Activated B cell treated with CpG ODN at 0.5 μM for 24 hours (primary cell): ENCODE measurements around the gene PLIN5. TPM values are rescaled to one million over a fixed set of nuclear protein-coding genes. Genes with fewer than 3 reads are reported as not detected.

Experiments
- ATAC-seq: fragments of 200-7000 bp; cut with Tn5 transposase; one replicate; pipeline ENCODE4 v1.10.0; 2021; ENCODE audit warnings: low read depth, mild to moderate bottlenecking, moderate library complexity
- CTCF ChIA-PET: fragments of 350-600 bp; sonication (Branson Sonifier 250); formaldehyde crosslinking; loops from one replicate; lab custom pipeline; 2021; ENCODE audit warnings: antibody characterized with exemption; lab: Charles Lee
- POLR2A ChIA-PET: fragments of 350-600 bp; sonication (Branson Sonifier 250); formaldehyde crosslinking; loops from one replicate; lab custom pipeline; 2021; ENCODE audit warnings: antibody characterized with exemption; lab: Charles Lee
- DNase-seq: peaks from one replicate; pipeline ENCODE4 v3.0.0; 2022
- H3K27ac Mint-ChIP-seq: one replicate; pipeline ENCODE4 v1.8.0; 2020; ENCODE audit warnings: mixed read lengths
- H3K27me3 Mint-ChIP-seq: one replicate; pipeline ENCODE4 v1.8.0; 2021; ENCODE audit warnings: mixed read lengths
- H3K36me3 Mint-ChIP-seq: one replicate; pipeline ENCODE4 v1.8.0; 2021; ENCODE audit warnings: low read depth, mixed read lengths
- H3K4me1 Mint-ChIP-seq: one replicate; pipeline ENCODE4 v1.8.0; 2021; ENCODE audit warnings: mixed read lengths
- H3K4me3 Mint-ChIP-seq: one replicate; pipeline ENCODE4 v1.8.0; 2020; ENCODE audit warnings: mild to moderate bottlenecking, mixed read lengths
- H3K9me3 Mint-ChIP-seq: one replicate; pipeline ENCODE4 v1.8.0; 2020; ENCODE audit warnings: mixed read lengths
- intact Hi-C: fragments of 100-400 bp; cut with micrococcal nuclease; formaldehyde crosslinking; loops from one replicate; pipeline ENCODE4 v1.15.1; 2024
- total RNA-seq: library from RNA; stranded (reverse); gene quantifications from 2 replicates; pipeline ENCODE4 v1.2.3, GENCODE V29; 2022
- TF ChIP-seq, protein P1 (sequence below): fragments of 200-600 bp; IDR thresholded peaks from one replicate; pipeline ENCODE4 v1.8.0; 2022; ENCODE audit warnings: antibody characterized with exemption, mild to moderate bottlenecking

PLIN5 gene
- total RNA-seq, 1 donor from 2014 or later: 0.33 TPM

DNA sequence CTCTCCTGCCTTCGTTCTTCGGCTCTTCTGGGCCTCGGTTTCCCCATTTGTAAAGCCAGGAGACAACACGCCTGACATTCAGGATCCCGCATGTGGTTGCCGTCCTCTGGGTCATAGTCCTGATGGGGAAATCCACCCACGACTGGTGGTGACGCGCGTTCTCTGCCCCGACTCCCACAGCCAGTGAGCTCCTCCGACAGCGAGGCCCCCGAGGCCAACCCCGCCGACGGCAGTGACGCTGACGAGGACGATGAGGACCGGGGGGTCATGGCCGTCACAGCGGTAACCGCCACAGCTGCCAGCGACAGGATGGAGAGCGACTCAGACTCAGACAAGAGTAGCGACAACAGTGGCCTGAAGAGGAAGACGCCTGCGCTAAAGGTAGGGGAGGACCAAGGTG is 46.5 kb downstream of the PLIN5 start:
- H3K9me3 Mint-ChIP-seq: no peaks in the 10 kb centered on the region
- TF ChIP-seq, protein P1, sequence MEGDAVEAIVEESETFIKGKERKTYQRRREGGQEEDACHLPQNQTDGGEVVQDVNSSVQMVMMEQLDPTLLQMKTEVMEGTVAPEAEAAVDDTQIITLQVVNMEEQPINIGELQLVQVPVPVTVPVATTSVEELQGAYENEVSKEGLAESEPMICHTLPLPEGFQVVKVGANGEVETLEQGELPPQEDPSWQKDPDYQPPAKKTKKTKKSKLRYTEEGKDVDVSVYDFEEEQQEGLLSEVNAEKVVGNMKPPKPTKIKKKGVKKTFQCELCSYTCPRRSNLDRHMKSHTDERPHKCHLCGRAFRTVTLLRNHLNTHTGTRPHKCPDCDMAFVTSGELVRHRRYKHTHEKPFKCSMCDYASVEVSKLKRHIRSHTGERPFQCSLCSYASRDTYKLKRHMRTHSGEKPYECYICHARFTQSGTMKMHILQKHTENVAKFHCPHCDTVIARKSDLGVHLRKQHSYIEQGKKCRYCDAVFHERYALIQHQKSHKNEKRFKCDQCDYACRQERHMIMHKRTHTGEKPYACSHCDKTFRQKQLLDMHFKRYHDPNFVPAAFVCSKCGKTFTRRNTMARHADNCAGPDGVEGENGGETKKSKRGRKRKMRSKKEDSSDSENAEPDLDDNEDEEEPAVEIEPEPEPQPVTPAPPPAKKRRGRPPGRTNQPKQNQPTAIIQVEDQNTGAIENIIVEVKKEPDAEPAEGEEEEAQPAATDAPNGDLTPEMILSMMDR: no peak
- H3K27me3 Mint-ChIP-seq: no peaks in the 10 kb centered on the region
- no peak overlapping the region for H3K4me3 Mint-ChIP-seq
- POLR2A ChIA-PET: no interaction called here
- CTCF ChIA-PET: no interaction called here
- DNase-seq (no peak), ATAC-seq (no peak)
- intact Hi-C loops: no loop called here
- H3K36me3 Mint-ChIP-seq: peaks cover 50% of the 10 kb centered on the region
- H3K27ac Mint-ChIP-seq: no peak overlapping the region
- H3K4me1 Mint-ChIP-seq: no peaks in the 10 kb centered on the region

DNA sequence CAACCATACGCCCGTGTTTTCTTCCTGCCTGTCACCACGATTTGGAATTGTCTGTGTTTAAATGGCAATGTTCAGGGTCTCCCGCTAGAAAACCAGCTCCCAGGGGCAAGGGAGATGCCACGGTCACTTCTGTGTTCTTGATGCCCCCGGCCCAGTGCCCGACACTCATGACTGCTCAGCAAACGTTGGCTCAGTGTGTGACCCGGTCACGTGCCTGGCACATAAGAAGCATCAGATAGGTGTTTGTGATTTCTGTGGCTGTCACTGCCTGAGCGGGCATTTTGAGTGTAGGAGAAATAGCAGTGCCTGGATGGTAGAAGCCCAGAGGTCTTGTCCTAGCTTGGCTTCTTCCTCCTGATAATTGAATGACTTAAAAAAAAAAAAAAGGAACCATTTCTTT is 47.5 kb downstream of the PLIN5 start:
- Mint-ChIP-seq H3K9me3 (no peaks in the 10 kb centered on the region), H3K4me3 (no peak overlapping the region), H3K36me3 (peaks cover 55% of the 10 kb centered on the region), H3K27ac (no peak overlapping the region), H3K27me3 (no peaks in the 10 kb centered on the region), H3K4me1 (no peaks in the 10 kb centered on the region)
- TF ChIP-seq, protein P1: no peak
- POLR2A ChIA-PET: no interaction called here
- DNase-seq (no peak), ATAC-seq (no peak)
- intact Hi-C loops: no loop called here
- CTCF ChIA-PET: no interaction called here

DNA sequence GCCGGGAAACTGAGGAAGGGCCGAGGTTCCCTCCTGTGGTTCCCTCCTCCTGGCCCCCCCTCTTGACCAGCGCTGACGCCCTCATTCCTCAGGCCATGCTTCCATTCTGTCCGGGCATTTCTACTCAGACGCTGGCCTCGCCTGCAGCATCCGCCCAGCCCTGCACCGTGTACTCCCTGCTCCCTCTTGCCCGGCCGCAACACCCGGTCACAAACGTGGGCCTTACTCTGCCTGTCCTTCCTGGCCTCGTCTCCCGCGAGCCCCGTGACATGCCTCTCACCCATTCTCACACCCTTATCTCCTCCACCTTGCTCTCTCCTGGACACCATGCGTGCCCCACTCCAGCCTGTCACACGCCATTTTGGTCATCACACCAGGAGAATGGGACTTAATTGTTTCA is 51.6 kb downstream of the PLIN5 start:
- ATAC-seq: no peak
- TF ChIP-seq, protein P1: no peak
- peaks cover 38% of the 10 kb centered on the region for H3K36me3 Mint-ChIP-seq
- no peak for DNase-seq
- intact Hi-C loops: no loop called here
- POLR2A ChIA-PET: no interaction called here
- CTCF ChIA-PET: no interaction called here
- no peak overlapping the region for H3K4me3 Mint-ChIP-seq
- H3K27ac Mint-ChIP-seq: no peak overlapping the region
- no peaks in the 10 kb centered on the region for H3K4me1 Mint-ChIP-seq
- H3K9me3 Mint-ChIP-seq: no peaks in the 10 kb centered on the region
- H3K27me3 Mint-ChIP-seq: no peaks in the 10 kb centered on the region

DNA sequence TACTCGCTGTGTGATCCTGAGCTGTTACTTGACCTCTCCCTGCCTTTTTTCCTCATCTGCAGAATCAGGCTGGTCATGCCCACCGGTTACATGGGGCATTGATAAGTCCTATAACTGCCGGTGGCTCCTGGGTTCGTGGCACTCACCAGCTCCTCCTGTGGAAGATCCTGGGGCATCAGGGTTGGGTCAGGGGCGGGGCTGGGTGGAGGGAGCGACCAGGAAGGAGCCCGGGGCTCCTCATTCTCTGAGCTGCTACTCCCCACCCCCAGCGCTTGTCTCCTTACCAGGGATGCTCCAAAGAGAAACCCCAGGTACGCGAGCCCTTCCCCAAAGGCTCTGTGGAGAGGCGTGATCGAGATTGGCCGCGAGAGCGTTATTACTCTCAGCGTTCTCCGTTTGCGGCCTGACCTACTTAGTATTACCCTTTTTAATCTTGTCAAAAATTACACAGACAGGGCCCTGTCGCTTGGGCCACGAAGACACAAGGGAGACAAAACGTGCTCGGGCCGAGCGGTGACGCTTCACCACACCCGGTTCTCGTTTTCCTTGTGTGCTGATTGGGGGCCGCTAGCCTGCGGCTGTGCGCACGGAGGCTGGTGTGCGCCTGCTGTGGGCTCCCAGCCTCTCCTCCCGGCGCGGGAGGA is 52.2 kb downstream of the PLIN5 start:
- H3K4me3 Mint-ChIP-seq: no peak overlapping the region
- H3K9me3 Mint-ChIP-seq: no peaks in the 10 kb centered on the region
- CTCF ChIA-PET: no interaction called here
- H3K36me3 Mint-ChIP-seq: peaks cover 35% of the 10 kb centered on the region
- no peak for DNase-seq
- POLR2A ChIA-PET: no interaction called here
- H3K27ac Mint-ChIP-seq: no peak overlapping the region
- intact Hi-C loops: no loop called here
- H3K27me3 Mint-ChIP-seq: no peaks in the 10 kb centered on the region
- no peak for ATAC-seq
- TF ChIP-seq, protein P1: no peak
- H3K4me1 Mint-ChIP-seq: no peaks in the 10 kb centered on the region

DNA sequence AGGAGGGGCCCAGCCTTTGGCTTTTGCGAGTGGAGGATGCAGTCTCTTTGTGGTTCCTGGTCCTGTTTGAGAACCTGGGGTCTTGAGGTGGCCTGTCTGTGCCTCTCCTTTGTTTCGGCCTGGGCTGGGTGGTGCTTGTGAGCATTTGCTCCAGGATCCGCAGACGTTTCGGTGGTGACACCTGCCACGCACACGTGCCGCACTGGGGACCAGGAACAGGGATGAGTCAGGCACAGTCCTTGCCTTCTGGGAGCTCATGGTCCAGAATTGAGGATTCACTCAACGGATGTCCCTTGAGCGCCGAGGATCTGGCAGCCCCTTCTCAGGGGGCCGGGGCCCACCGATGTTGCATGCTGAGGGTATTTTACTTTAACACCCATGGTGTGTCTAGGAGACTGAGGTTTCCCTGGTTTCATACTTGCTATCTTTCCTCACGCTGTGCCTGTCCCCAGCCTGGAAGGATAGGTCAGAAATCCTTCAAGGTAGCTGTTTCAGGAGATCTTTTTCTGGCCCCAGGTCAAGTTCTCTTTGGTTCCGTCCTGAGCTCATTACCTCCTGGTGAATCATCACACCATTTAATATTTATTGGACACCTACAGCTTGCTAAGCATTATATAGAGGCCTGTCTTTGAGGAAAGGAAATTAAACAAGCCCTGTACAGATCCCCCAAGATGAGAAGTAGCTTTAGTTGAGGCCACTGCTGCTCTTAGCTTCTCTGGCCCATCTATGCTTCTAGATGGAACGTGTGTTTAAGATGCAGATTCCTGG is 57.8 kb downstream of the PLIN5 start:
- Mint-ChIP-seq H3K27me3 (no peaks in the 10 kb centered on the region), H3K36me3 (peaks cover 27% of the 10 kb centered on the region), H3K9me3 (no peaks in the 10 kb centered on the region), H3K27ac (no peak overlapping the region), H3K4me1 (peaks cover 18% of the 10 kb centered on the region), H3K4me3 (no peak overlapping the region)
- no peak for ATAC-seq
- CTCF ChIA-PET: no interaction called here
- TF ChIP-seq, protein P1: no peak
- DNase-seq: no peak
- intact Hi-C loops: no loop called here
- POLR2A ChIA-PET: interaction anchor here (0.5 kb wide), 1 partner anchor 855 kb away, joined by 7 read pairs; no protein-coding TSS in a partner anchor
